Lower leg skin (tissue), 3 donors: Measurements from ENCODE around the gene DTWD2.

Experiments used
- POLR2A ChIP-seq, 2 donors: fragments of 450-650 bp; IDR thresholded peaks; one replicate each; pipeline ENCODE4 v1.6.1; 2016 to 2017; ENCODE audit warnings: antibody characterized with exemption in 2 of 2, mild to moderate bottlenecking in 1 of 2, moderate library complexity in 1 of 2
- TF ChIP-seq, protein P1 (sequence below), 3 donors: fragments of 450-650 bp; IDR thresholded peaks; one replicate each; pipeline ENCODE4 v1.5.1; 2016; ENCODE audit warnings: antibody characterized with exemption in 3 of 3, mild to moderate bottlenecking in 3 of 3, moderate library complexity in 2 of 3

GRCh38 chr5:118968925-118969375 lies 19.4 kb downstream of the DTWD2 start:
- TF ChIP-seq, protein P1, sequence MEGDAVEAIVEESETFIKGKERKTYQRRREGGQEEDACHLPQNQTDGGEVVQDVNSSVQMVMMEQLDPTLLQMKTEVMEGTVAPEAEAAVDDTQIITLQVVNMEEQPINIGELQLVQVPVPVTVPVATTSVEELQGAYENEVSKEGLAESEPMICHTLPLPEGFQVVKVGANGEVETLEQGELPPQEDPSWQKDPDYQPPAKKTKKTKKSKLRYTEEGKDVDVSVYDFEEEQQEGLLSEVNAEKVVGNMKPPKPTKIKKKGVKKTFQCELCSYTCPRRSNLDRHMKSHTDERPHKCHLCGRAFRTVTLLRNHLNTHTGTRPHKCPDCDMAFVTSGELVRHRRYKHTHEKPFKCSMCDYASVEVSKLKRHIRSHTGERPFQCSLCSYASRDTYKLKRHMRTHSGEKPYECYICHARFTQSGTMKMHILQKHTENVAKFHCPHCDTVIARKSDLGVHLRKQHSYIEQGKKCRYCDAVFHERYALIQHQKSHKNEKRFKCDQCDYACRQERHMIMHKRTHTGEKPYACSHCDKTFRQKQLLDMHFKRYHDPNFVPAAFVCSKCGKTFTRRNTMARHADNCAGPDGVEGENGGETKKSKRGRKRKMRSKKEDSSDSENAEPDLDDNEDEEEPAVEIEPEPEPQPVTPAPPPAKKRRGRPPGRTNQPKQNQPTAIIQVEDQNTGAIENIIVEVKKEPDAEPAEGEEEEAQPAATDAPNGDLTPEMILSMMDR (IDR thresholded peaks at IDR 0.05) = no peak
- TF ChIP-seq POLR2A (IDR thresholded peaks at IDR 0.05) = no peak
